Endodermal cell (in vitro differentiated cells): ENCODE results near the gene DISP3. TPM values are rescaled to one million over a fixed set of nuclear protein-coding genes. Genes with fewer than 3 reads are reported as not detected.

Source experiments
- DNase-seq: peaks from one replicate; pipeline ENCODE4 v3.0.0-alpha.2; 2017
- H3K27ac ChIP-seq: 2 replicates; pipeline ENCODE4 v1.5.1; 2013; ENCODE audit warnings: mild to moderate bottlenecking, low read depth, low read length, moderate library complexity
- H3K27me3 ChIP-seq: 2 replicates; pipeline ENCODE4 v1.6.1; 2013; ENCODE audit warnings: mild to moderate bottlenecking, low read length, moderate library complexity; ENCODE audit not compliant: insufficient read depth, control insufficient read depth, poor library complexity, severe bottlenecking
- H3K36me3 ChIP-seq: 2 replicates; pipeline ENCODE4 v1.7.0; 2013; ENCODE audit warnings: mild to moderate bottlenecking, low read length, moderate library complexity; ENCODE audit not compliant: control insufficient read depth, insufficient read depth
- H3K4me1 ChIP-seq: one replicate; pipeline ENCODE4 v1.7.0; 2013; ENCODE audit warnings: low read length; ENCODE audit not compliant: control insufficient read depth, insufficient read depth
- H3K4me3 ChIP-seq: 2 replicates; pipeline ENCODE4 v1.5.1; 2013; ENCODE audit warnings: mild to moderate bottlenecking, low read length, moderate library complexity
- H3K9ac ChIP-seq: 2 replicates; pipeline ENCODE4 v1.6.1; 2013; ENCODE audit warnings: mild to moderate bottlenecking, low read length, moderate library complexity; ENCODE audit not compliant: poor library complexity, severe bottlenecking; ENCODE audit errors: extremely low read depth
- H3K9me3 ChIP-seq: 2 replicates; pipeline ENCODE4 v1.6.1; 2013; ENCODE audit warnings: mild to moderate bottlenecking, low read length, moderate library complexity; ENCODE audit not compliant: control insufficient read depth
- H3K27ac Mint-ChIP-seq: 2 replicates; pipeline ENCODE4 v1.8.0; 2020; ENCODE audit warnings: mixed read lengths
- H3K27me3 Mint-ChIP-seq: 2 replicates; pipeline ENCODE4 v1.8.0; 2021; ENCODE audit warnings: mild to moderate bottlenecking, mixed read lengths; ENCODE audit not compliant: insufficient read depth
- H3K36me3 Mint-ChIP-seq: 2 replicates; pipeline ENCODE4 v1.8.0; 2020; ENCODE audit warnings: low read depth, mixed read lengths
- H3K4me1 Mint-ChIP-seq: 2 replicates; pipeline ENCODE4 v1.8.0; 2020; ENCODE audit warnings: mixed read lengths
- H3K4me3 Mint-ChIP-seq: 2 replicates; pipeline ENCODE4 v1.8.0; 2020; ENCODE audit warnings: mild to moderate bottlenecking, moderate library complexity, mixed read lengths
- H3K9me3 Mint-ChIP-seq: 2 replicates; pipeline ENCODE4 v1.8.0; 2020; ENCODE audit warnings: mild to moderate bottlenecking, mixed read lengths
- CTCF ChIP-seq: fragments of 200-600 bp; sonication (generic); conservative IDR thresholded peaks from 2 replicates; pipeline ENCODE4 v1.5.0; 2021; ENCODE audit warnings: antibody characterized with exemption, mild to moderate bottlenecking
- WGBS, 2 experiments: methylation state at CpG; one replicate each; pipeline versions ENCODE4 v1.1.5 to v1.1.7; 2013; ENCODE audit warnings: missing lambda C conversion rate in 2 of 2, mixed read lengths in 1 of 2; ENCODE audit not compliant: insufficient coverage in 1 of 2, insufficient read length in 1 of 2; 5-methylcytosine and 5-hydroxymethylcytosine counted together
- total RNA-seq, 2 donors: library from RNA; stranded (reverse); fragmentation: NEBNext Ultra II Directional in 1 of 2; extraction: Animal tissue kit (Norgen Biotek cat#: 25700) in 1 of 2; gene quantifications; 2 replicates in 1 of 2; 3 replicates in 1 of 2; pipeline ENCODE4 v1.2.1, GENCODE V29; 2021

DISP3 gene
- total RNA-seq, 2 donors from 2014 or later, result 9.6 to 11.6 TPM

GRCh38 chr1:11450310-11450709 lies 28.6 kb upstream of the DISP3 start:
- H3K4me1 ChIP-seq, result no peaks in the 10 kb centered on the region
- no peak overlapping the region for H3K27ac Mint-ChIP-seq
- 94 to 97% methylated on average over 5 of the region's 5 CpGs for WGBS, 2 experiments

GRCh38 chr1:11453742-11454491 lies 25.0 kb upstream of the DISP3 start:
- no peak for TF ChIP-seq CTCF
- Mint-ChIP-seq H3K27me3 (peaks cover 3% of the 10 kb centered on the region), H3K36me3 (no peaks in the 10 kb centered on the region), H3K27ac (no peak overlapping the region), H3K4me3 (no peak overlapping the region), H3K9me3 (no peaks in the 10 kb centered on the region), H3K4me1 (no peaks in the 10 kb centered on the region)
- no peaks in the 10 kb centered on the region for H3K36me3 ChIP-seq
- H3K9me3 ChIP-seq, result no peaks in the 10 kb centered on the region
- no peak overlapping the region for H3K4me3 ChIP-seq
- DNase-seq, result no peak
- 79 to 86% methylated on average over 18 to 27 of the region's 27 CpGs for WGBS, 2 experiments
- H3K27me3 ChIP-seq, result no peaks in the 10 kb centered on the region
- H3K9ac ChIP-seq, result no peak overlapping the region
- peak overlapping the region; percentile 75 for H3K27ac ChIP-seq
- no peaks in the 10 kb centered on the region for H3K4me1 ChIP-seq

More at GRCh38 chr1:11450310-11450709, 28.6 kb upstream of the DISP3 start:
- Histone ChIP-seq H3K9me3 (no peaks in the 10 kb centered on the region), H3K27ac (no peak overlapping the region), H3K27me3 (no peaks in the 10 kb centered on the region), H3K9ac (no peak overlapping the region), H3K36me3 (no peaks in the 10 kb centered on the region), H3K4me3 (no peak overlapping the region)
- Mint-ChIP-seq H3K36me3 (no peaks in the 10 kb centered on the region), H3K4me1 (no peaks in the 10 kb centered on the region), H3K27me3 (peaks cover 3% of the 10 kb centered on the region), H3K9me3 (no peaks in the 10 kb centered on the region), H3K4me3 (no peak overlapping the region)
- no peak for DNase-seq
- TF ChIP-seq CTCF, result no peak

- Mint-ChIP-seq H3K27me3 (peaks cover 3% of the 10 kb centered on the region), H3K4me3 (no peak overlapping the region), H3K36me3 (no peaks in the 10 kb centered on the region), H3K9me3 (no peaks in the 10 kb centered on the region), H3K4me1 (no peaks in the 10 kb centered on the region), H3K27ac (no peak overlapping the region)
- Histone ChIP-seq H3K9me3 (no peaks in the 10 kb centered on the region), H3K27ac (no peak overlapping the region), H3K4me1 (no peaks in the 10 kb centered on the region), H3K9ac (no peak overlapping the region), H3K27me3 (no peaks in the 10 kb centered on the region), H3K4me3 (no peak overlapping the region), H3K36me3 (no peaks in the 10 kb centered on the region)
- TF ChIP-seq CTCF, result no peak
- WGBS, 2 experiments, result 79 to 91% methylated on average over 9 to 11 of the region's 11 CpGs
- no peak for DNase-seq
Observed at GRCh38 chr1:11455967-11456570, 22.9 kb upstream of the DISP3 start.
